GM23338 (cell line): ENCODE measurements around the gene SLC39A11. TPM values are rescaled to one million over a fixed set of nuclear protein-coding genes. Genes with fewer than 3 reads are reported as not detected.

Source experiments
- ATAC-seq: fragments of 200-7000 bp; cut with Tn5 transposase; 3 replicates; pipeline ENCODE4 v1.9.1; 2020
- DNase-seq: peaks from one replicate; pipeline ENCODE4 v3.0.0-alpha.2; 2015; ENCODE audit warnings: low spot score
- H2AFZ ChIP-seq: fragments of 200-600 bp; sonication (generic); 2 replicates; pipeline ENCODE4 v1.8.0; 2016; ENCODE audit warnings: antibody characterized with exemption, mild to moderate bottlenecking, moderate library complexity
- H3F3A ChIP-seq: fragments of 200-600 bp; sonication (generic); replicated peaks from 2 replicates; pipeline ENCODE4 v1.8.0; 2017; ENCODE audit warnings: antibody characterized with exemption, mixed run types, low read depth
- H3K27ac ChIP-seq: fragments of 200-600 bp; sonication (generic); 2 replicates; pipeline ENCODE4 v1.6.1; 2016; ENCODE audit warnings: low read depth
- H3K27me3 ChIP-seq: fragments of 200-600 bp; sonication (generic); 2 replicates; pipeline ENCODE4 v1.8.0; 2016; ENCODE audit warnings: mild to moderate bottlenecking, mixed run types, moderate library complexity; ENCODE audit not compliant: insufficient read depth
- H3K36me3 ChIP-seq: fragments of 200-600 bp; sonication (generic); 2 replicates; pipeline ENCODE4 v1.8.0; 2016; ENCODE audit warnings: mild to moderate bottlenecking; ENCODE audit not compliant: insufficient read depth
- H3K4me1 ChIP-seq: fragments of 200-600 bp; sonication (generic); 2 replicates; pipeline ENCODE4 v1.8.0; 2016; ENCODE audit warnings: mild to moderate bottlenecking, moderate library complexity; ENCODE audit not compliant: insufficient read depth
- H3K4me2 ChIP-seq: fragments of 200-600 bp; sonication (generic); 2 replicates; pipeline ENCODE4 v1.7.1; 2017; ENCODE audit warnings: mixed run types
- H3K4me3 ChIP-seq: fragments of 200-600 bp; sonication (generic); 2 replicates; pipeline ENCODE4 v1.6.1; 2016; ENCODE audit warnings: mixed run types
- H3K79me2 ChIP-seq: fragments of 200-600 bp; sonication (generic); replicated peaks from 2 replicates; pipeline ENCODE4 v1.8.0; 2017; ENCODE audit warnings: mild to moderate bottlenecking; ENCODE audit not compliant: insufficient read depth
- H3K9me2 ChIP-seq: fragments of 200-600 bp; sonication (generic); 2 replicates; pipeline ENCODE4 v1.8.0; 2017; ENCODE audit not compliant: insufficient read depth
- H4K20me1 ChIP-seq: fragments of 200-600 bp; sonication (generic); replicated peaks from 2 replicates; pipeline ENCODE4 v1.8.0; 2017; ENCODE audit warnings: mild to moderate bottlenecking; ENCODE audit not compliant: insufficient read depth
- H3K27ac Mint-ChIP-seq: 2 replicates; pipeline ENCODE4 v1.8.0; 2020; ENCODE audit warnings: inconsistent platforms, mild to moderate bottlenecking, moderate library complexity, mixed read lengths
- H3K27me3 Mint-ChIP-seq: 3 replicates; pipeline ENCODE4 v1.8.0; 2022; ENCODE audit warnings: low read depth, mild to moderate bottlenecking, moderate library complexity, mixed read lengths, inconsistent platforms; ENCODE audit not compliant: insufficient read depth, poor library complexity
- H3K36me3 Mint-ChIP-seq: 3 replicates; pipeline ENCODE4 v1.8.0; 2021; ENCODE audit warnings: low read depth, mild to moderate bottlenecking, inconsistent platforms, moderate library complexity, mixed read lengths
- H3K4me1 Mint-ChIP-seq: 3 replicates; pipeline ENCODE4 v1.8.0; 2020; ENCODE audit warnings: mild to moderate bottlenecking, inconsistent platforms, mixed read lengths
- H3K4me3 Mint-ChIP-seq: 3 replicates; pipeline ENCODE4 v1.8.0; 2021; ENCODE audit warnings: moderate library complexity, mild to moderate bottlenecking, inconsistent platforms, mixed read lengths
- H3K9me3 Mint-ChIP-seq: 3 replicates; pipeline ENCODE4 v1.8.0; 2020; ENCODE audit warnings: moderate library complexity, mild to moderate bottlenecking, inconsistent platforms, mixed read lengths
- CREB1 ChIP-seq: fragments of 250-450 bp; sonication (Bioruptor Pico); IDR thresholded peaks from 2 replicates; pipeline ENCODE4 v1.5.0; 2020; ENCODE audit warnings: low read depth, mild to moderate bottlenecking, moderate library complexity
- CTCF ChIP-seq, 2 experiments: fragments of 200-600 bp in 1 of 2; sonication (generic) in 1 of 2; conservative IDR thresholded peaks; 2 replicates each; pipeline versions ENCODE4 v1.5.1 to v1.6.1; 2016 to 2017; ENCODE audit warnings: antibody characterized with exemption in 2 of 2, low read depth in 2 of 2, mild to moderate bottlenecking in 2 of 2, moderate library complexity in 1 of 2
- EZH2 ChIP-seq: fragments of 200-600 bp; sonication (generic); IDR thresholded peaks from one replicate; pipeline ENCODE4 v1.8.0; 2017; ENCODE audit warnings: antibody characterized with exemption, mild to moderate bottlenecking, low read depth; ENCODE audit not compliant: unreplicated experiment
- EZH2phosphoT487 ChIP-seq: fragments of 200-600 bp; sonication (generic); IDR thresholded peaks from one replicate; pipeline ENCODE4 v1.8.1; 2018; ENCODE audit warnings: antibody characterized with exemption; ENCODE audit not compliant: unreplicated experiment
- STAT1 ChIP-seq: IDR thresholded peaks from one replicate; pipeline ENCODE4 v1.6.1; 2016; ENCODE audit warnings: antibody characterized with exemption; ENCODE audit not compliant: unreplicated experiment
- ZNF114 ChIP-seq: fragments of 250-450 bp; sonication (Bioruptor Pico); IDR thresholded peaks from 2 replicates; pipeline ENCODE4 v1.5.0; 2020; ENCODE audit warnings: mild to moderate bottlenecking, moderate library complexity
- polyA plus RNA-seq: library from polyadenylated mRNA; unstranded; fragments of >200 nt; fragmentation: Nextera tagmentation; extraction: Ambion mirVana; gene quantifications from 2 replicates; pipeline ENCODE4 v1.2.1, GENCODE V29; 2016
- total RNA-seq: library from RNA; depleted of rRNA; stranded (reverse); fragments of >200 nt; shearing (Covaris generic); gene quantifications from 2 replicates; pipeline ENCODE4 v1.2.3, GENCODE V29; 2014
- TF ChIP-seq, protein P1 (sequence below): IDR thresholded peaks from 2 replicates; pipeline ENCODE4 v1.6.1; 2016; ENCODE audit warnings: antibody characterized with exemption
- TF ChIP-seq, protein P2 (sequence below): fragments of 250-450 bp; sonication (Bioruptor Pico); IDR thresholded peaks from 2 replicates; pipeline ENCODE4 v1.5.0; 2020; ENCODE audit warnings: mild to moderate bottlenecking, moderate library complexity

SLC39A11 gene
- total and polyA plus RNA-seq, 2 experiments from 2014 or later, result 10.8 to 18.1 TPM

DNA sequence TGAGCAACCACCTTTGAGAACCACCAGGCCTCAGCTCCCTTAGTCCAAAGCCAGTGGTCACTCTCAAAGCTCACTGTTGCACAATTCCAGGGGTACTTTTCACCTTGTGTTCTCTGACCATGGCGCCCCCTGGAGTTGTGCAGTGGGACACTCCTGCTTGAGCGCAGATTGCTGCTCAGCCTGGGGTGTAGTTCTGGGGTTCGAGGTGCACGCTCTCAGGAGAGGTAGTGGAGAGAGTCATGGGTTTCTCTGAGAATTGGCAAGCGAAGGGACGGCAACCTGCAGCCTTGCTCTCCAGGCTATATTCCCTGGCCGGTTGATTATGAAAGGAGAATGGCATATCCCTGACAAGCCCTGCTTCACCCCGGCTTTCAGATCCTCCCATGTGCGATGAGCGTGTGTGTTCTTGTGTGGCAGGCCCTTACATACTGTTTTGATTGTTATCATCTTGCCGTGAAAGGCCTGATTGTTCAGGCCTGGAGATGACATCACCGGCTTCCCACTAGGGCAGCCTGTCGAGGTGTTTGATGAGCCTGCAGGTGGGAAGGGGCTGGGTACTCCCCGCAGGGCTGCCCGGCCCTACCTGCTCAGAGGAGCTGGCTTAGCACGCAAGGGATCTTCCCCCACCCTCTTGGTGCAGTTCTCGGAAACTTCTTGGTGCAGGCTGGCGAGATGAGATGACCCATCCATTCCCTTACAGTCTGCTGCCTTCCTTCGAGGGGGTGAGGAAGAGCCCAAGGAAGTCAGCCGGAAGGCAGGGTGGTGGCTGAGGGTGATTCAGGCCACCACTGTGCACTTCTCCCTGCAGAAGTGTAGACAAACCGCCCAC is 431.2 kb downstream of the SLC39A11 start:
- peaks cover 5% of the 10 kb centered on the region; the same call in 1 of the 2 replicates for H3K9me2 ChIP-seq
- no peaks in the 10 kb centered on the region for H3K36me3 ChIP-seq
- H3K27me3 ChIP-seq, result no peaks in the 10 kb centered on the region
- H2AFZ ChIP-seq, result no peak overlapping the region
- H3K4me3 Mint-ChIP-seq, result no peak overlapping the region
- no peaks in the 10 kb centered on the region for H3F3A ChIP-seq
- H3K4me1 Mint-ChIP-seq, result peaks cover 6% of the 10 kb centered on the region; the same call in 2 of the 3 replicates
- ATAC-seq (peak; percentile 72), DNase-seq (no peak)
- H3K4me3 ChIP-seq, result no peak overlapping the region
- no peak overlapping the region for H3K27ac ChIP-seq
- H3K36me3 Mint-ChIP-seq, result no peaks in the 10 kb centered on the region; the same call in 2 of the 3 replicates
- H3K9me3 Mint-ChIP-seq, result no peaks in the 10 kb centered on the region
- peaks cover 3% of the 10 kb centered on the region for H3K27me3 Mint-ChIP-seq
- H3K27ac Mint-ChIP-seq, result no peak overlapping the region
- no peaks in the 10 kb centered on the region for H4K20me1 ChIP-seq
- H3K4me1 ChIP-seq, result peaks cover 3% of the 10 kb centered on the region; the same call in 1 of the 2 replicates
- no peak overlapping the region for H3K4me2 ChIP-seq
- TF ChIP-seq, protein P1, sequence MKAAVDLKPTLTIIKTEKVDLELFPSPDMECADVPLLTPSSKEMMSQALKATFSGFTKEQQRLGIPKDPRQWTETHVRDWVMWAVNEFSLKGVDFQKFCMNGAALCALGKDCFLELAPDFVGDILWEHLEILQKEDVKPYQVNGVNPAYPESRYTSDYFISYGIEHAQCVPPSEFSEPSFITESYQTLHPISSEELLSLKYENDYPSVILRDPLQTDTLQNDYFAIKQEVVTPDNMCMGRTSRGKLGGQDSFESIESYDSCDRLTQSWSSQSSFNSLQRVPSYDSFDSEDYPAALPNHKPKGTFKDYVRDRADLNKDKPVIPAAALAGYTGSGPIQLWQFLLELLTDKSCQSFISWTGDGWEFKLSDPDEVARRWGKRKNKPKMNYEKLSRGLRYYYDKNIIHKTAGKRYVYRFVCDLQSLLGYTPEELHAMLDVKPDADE, result no peak
- TF ChIP-seq EZH2 (no peak), CTCF (conservative IDR thresholded peaks at IDR 0.05; ENCODE audit: low read depth in 2 of 2) (peak; percentile 30 to 48; a peak in 3 of 4 replicates)
- H3K79me2 ChIP-seq, result no peaks in the 10 kb centered on the region

GRCh38 chr17:72660274-72661115 is 432.0 kb downstream of the SLC39A11 start:
- H2AFZ ChIP-seq, result no peak overlapping the region
- H3K27me3 ChIP-seq, result no peaks in the 10 kb centered on the region
- H3K79me2 ChIP-seq, result no peaks in the 10 kb centered on the region
- no peaks in the 10 kb centered on the region for H3K4me1 ChIP-seq
- H3K4me2 ChIP-seq, result no peak overlapping the region
- H3K36me3 ChIP-seq, result no peaks in the 10 kb centered on the region
- no peaks in the 10 kb centered on the region for H3F3A ChIP-seq
- H3K4me3 Mint-ChIP-seq, result no peak overlapping the region
- no peak overlapping the region for H3K4me3 ChIP-seq
- peaks cover 3% of the 10 kb centered on the region for H3K27me3 Mint-ChIP-seq
- no peaks in the 10 kb centered on the region for H4K20me1 ChIP-seq
- H3K36me3 Mint-ChIP-seq, result no peaks in the 10 kb centered on the region; the same call in 2 of the 3 replicates
- DNase-seq, result no peak
- peaks cover 5% of the 10 kb centered on the region; the same call in 1 of the 2 replicates for H3K9me2 ChIP-seq
- H3K27ac Mint-ChIP-seq, result no peak overlapping the region
- ATAC-seq, result no peak
- H3K9me3 Mint-ChIP-seq, result no peaks in the 10 kb centered on the region
- H3K27ac ChIP-seq, result no peak overlapping the region
- H3K4me1 Mint-ChIP-seq, result peaks cover 12% of the 10 kb centered on the region; the same call in 2 of the 3 replicates
- TF ChIP-seq EZH2phosphoT487 (no peak), CREB1 (CRISPR knock-in tag) (no peak), STAT1 (no peak), ZNF114 (no peak)
- TF ChIP-seq, protein P2, sequence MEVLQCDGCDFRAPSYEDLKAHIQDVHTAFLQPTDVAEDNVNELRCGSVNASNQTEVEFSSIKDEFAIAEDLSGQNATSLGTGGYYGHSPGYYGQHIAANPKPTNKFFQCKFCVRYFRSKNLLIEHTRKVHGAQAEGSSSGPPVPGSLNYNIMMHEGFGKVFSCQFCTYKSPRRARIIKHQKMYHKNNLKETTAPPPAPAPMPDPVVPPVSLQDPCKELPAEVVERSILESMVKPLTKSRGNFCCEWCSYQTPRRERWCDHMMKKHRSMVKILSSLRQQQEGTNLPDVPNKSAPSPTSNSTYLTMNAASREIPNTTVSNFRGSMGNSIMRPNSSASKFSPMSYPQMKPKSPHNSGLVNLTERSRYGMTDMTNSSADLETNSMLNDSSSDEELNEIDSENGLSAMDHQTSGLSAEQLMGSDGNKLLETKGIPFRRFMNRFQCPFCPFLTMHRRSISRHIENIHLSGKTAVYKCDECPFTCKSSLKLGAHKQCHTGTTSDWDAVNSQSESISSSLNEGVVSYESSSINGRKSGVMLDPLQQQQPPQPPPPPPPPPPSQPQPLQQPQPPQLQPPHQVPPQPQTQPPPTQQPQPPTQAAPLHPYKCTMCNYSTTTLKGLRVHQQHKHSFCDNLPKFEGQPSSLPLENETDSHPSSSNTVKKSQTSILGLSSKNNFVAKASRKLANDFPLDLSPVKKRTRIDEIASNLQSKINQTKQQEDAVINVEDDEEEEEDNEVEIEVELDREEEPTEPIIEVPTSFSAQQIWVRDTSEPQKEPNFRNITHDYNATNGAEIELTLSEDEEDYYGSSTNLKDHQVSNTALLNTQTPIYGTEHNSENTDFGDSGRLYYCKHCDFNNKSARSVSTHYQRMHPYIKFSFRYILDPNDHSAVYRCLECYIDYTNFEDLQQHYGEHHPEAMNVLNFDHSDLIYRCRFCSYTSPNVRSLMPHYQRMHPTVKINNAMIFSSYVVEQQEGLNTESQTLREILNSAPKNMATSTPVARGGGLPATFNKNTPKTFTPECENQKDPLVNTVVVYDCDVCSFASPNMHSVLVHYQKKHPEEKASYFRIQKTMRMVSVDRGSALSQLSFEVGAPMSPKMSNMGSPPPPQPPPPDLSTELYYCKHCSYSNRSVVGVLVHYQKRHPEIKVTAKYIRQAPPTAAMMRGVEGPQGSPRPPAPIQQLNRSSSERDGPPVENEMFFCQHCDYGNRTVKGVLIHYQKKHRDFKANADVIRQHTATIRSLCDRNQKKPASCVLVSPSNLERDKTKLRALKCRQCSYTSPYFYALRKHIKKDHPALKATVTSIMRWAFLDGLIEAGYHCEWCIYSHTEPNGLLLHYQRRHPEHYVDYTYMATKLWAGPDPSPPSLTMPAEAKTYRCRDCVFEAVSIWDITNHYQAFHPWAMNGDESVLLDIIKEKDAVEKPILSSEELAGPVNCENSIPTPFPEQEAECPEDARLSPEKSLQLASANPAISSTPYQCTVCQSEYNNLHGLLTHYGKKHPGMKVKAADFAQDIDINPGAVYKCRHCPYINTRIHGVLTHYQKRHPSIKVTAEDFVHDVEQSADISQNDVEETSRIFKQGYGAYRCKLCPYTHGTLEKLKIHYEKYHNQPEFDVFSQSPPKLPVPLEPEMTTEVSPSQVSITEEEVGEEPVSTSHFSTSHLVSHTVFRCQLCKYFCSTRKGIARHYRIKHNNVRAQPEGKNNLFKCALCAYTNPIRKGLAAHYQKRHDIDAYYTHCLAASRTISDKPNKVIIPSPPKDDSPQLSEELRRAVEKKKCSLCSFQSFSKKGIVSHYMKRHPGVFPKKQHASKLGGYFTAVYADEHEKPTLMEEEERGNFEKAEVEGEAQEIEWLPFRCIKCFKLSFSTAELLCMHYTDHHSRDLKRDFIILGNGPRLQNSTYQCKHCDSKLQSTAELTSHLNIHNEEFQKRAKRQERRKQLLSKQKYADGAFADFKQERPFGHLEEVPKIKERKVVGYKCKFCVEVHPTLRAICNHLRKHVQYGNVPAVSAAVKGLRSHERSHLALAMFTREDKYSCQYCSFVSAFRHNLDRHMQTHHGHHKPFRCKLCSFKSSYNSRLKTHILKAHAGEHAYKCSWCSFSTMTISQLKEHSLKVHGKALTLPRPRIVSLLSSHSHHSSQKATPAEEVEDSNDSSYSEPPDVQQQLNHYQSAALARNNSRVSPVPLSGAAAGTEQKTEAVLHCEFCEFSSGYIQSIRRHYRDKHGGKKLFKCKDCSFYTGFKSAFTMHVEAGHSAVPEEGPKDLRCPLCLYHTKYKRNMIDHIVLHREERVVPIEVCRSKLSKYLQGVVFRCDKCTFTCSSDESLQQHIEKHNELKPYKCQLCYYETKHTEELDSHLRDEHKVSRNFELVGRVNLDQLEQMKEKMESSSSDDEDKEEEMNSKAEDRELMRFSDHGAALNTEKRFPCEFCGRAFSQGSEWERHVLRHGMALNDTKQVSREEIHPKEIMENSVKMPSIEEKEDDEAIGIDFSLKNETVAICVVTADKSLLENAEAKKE (CRISPR knock-in tag), result no peak
